Liver (tissue), 9 donors: ENCODE measurements around the gene PLCD3. TPM values are rescaled to one million over a fixed set of nuclear protein-coding genes. Genes with fewer than 3 reads are reported as not detected.

Source experiments
- DNase-seq: peaks from one replicate; pipeline ENCODE4 v3.0.0-alpha.2; 2017; ENCODE audit warnings: low spot score
- H3K27ac ChIP-seq, 2 donors: one replicate each; pipeline ENCODE4 v1.7.0; 2013; ENCODE audit warnings: inconsistent platforms in 2 of 2, low read length in 2 of 2, control low read depth in 1 of 2, low read depth in 1 of 2, mild to moderate bottlenecking in 1 of 2
- H3K27me3 ChIP-seq, 4 donors: one replicate each; pipeline versions ENCODE4 v1.6.1 to v1.7.0; 2013; ENCODE audit warnings: low read length in 3 of 4, inconsistent platforms in 1 of 4, mild to moderate bottlenecking in 1 of 4, moderate library complexity in 1 of 4; ENCODE audit not compliant: control insufficient read depth in 4 of 4, insufficient read depth in 4 of 4
- H3K36me3 ChIP-seq, 4 donors: one replicate each; pipeline versions ENCODE4 v1.6.1 to v1.7.0; 2013; ENCODE audit warnings: low read length in 3 of 4, mild to moderate bottlenecking in 3 of 4, low read depth in 1 of 4, moderate library complexity in 1 of 4; ENCODE audit not compliant: control insufficient read depth in 4 of 4, insufficient read depth in 3 of 4
- H3K4me1 ChIP-seq, 4 donors: one replicate each; pipeline versions ENCODE4 v1.6.1 to v1.7.0; 2013; ENCODE audit warnings: low read length in 3 of 4, mild to moderate bottlenecking in 3 of 4, moderate library complexity in 1 of 4; ENCODE audit not compliant: control insufficient read depth in 4 of 4, insufficient read depth in 4 of 4
- H3K4me3 ChIP-seq, 3 donors: one replicate each; pipeline versions ENCODE4 v1.6.1 to v1.7.0; 2013; ENCODE audit warnings: low read length in 3 of 3, control low read depth in 1 of 3, low read depth in 1 of 3, mild to moderate bottlenecking in 1 of 3
- H3K9ac ChIP-seq, 2 donors: one replicate each; pipeline ENCODE4 v1.7.0; 2013; ENCODE audit warnings: low read length in 2 of 2, mild to moderate bottlenecking in 2 of 2, moderate library complexity in 2 of 2, control low read depth in 1 of 2, low read depth in 1 of 2
- H3K9me3 ChIP-seq, 4 donors: one replicate each; pipeline versions ENCODE4 v1.6.1 to v1.7.0; 2013; ENCODE audit warnings: low read length in 3 of 4; ENCODE audit not compliant: control insufficient read depth in 4 of 4
- EGR1 ChIP-seq, 2 donors: IDR thresholded peaks; 2 replicates each; pipeline ENCODE4 v1.6.1; 2016 to 2018; ENCODE audit warnings: antibody characterized with exemption in 2 of 2, low read depth in 2 of 2
- FOXA1 ChIP-seq: IDR thresholded peaks from 2 replicates; pipeline ENCODE4 v1.6.1; 2016; ENCODE audit warnings: antibody characterized with exemption
- FOXA2 ChIP-seq: IDR thresholded peaks from 2 replicates; pipeline ENCODE4 v1.6.1; 2016; ENCODE audit warnings: antibody characterized with exemption
- GABPA ChIP-seq, 2 donors: IDR thresholded peaks in 1 of 2; conservative IDR thresholded peaks in 1 of 2; 2 replicates each; pipeline ENCODE4 v1.6.1; 2016; ENCODE audit warnings: antibody characterized with exemption in 2 of 2, mild to moderate bottlenecking in 1 of 2, moderate library complexity in 1 of 2
- HNF4A ChIP-seq, 2 donors: conservative IDR thresholded peaks; 2 replicates each; pipeline ENCODE4 v1.6.1; 2016; ENCODE audit warnings: antibody characterized with exemption in 2 of 2, mild to moderate bottlenecking in 2 of 2
- HNF4G ChIP-seq: IDR thresholded peaks from 2 replicates; pipeline ENCODE4 v1.6.1; 2016; ENCODE audit warnings: antibody characterized with exemption
- JUND ChIP-seq, 2 donors: IDR thresholded peaks; 2 replicates each; pipeline ENCODE4 v1.6.1; 2016; ENCODE audit warnings: antibody characterized with exemption in 2 of 2
- RAD21 ChIP-seq, 2 donors: IDR thresholded peaks; 2 replicates each; pipeline ENCODE4 v1.6.1; 2016; ENCODE audit warnings: antibody characterized with exemption in 2 of 2, mild to moderate bottlenecking in 2 of 2
- RXRA ChIP-seq, 2 donors: IDR thresholded peaks; 2 replicates each; pipeline ENCODE4 v1.6.1; 2017 to 2018; ENCODE audit warnings: antibody characterized with exemption in 2 of 2, mild to moderate bottlenecking in 1 of 2
- SP1 ChIP-seq: IDR thresholded peaks from 2 replicates; pipeline ENCODE4 v1.6.1; 2018; ENCODE audit warnings: antibody characterized with exemption, mild to moderate bottlenecking
- TAF1 ChIP-seq: conservative IDR thresholded peaks from 2 replicates; pipeline ENCODE4 v1.6.1; 2016; ENCODE audit warnings: antibody characterized with exemption, mild to moderate bottlenecking
- YY1 ChIP-seq: IDR thresholded peaks from 2 replicates; pipeline ENCODE4 v1.6.1; 2016; ENCODE audit warnings: antibody characterized with exemption, mild to moderate bottlenecking
- WGBS: extraction: QIAGEN DNeasy Blood & Tissue Kit; methylation state at CpG from one replicate; pipeline ENCODE4 v1.1.7; 2013; 5-methylcytosine and 5-hydroxymethylcytosine counted together
- polyA plus RNA-seq, 2 donors: library from polyadenylated mRNA; stranded (reverse) in 1 of 2; unstranded in 1 of 2; fragments of 200-250 nt in 1 of 2; fragments of >200 nt in 1 of 2; fragmentation: Nextera tagmentation in 1 of 2; extraction: Ambion mirVana in 1 of 2; gene quantifications; one replicate each; pipeline versions ENCODE4 v1.2.1 to v1.2.3, GENCODE V29; 2013 to 2015
- total RNA-seq, 2 donors: library from RNA; depleted of rRNA; stranded (reverse); fragments of >200 nt; gene quantifications; one replicate each; pipeline ENCODE4 v1.2.3, GENCODE V29; 2014
- TF ChIP-seq, protein P1 (sequence below): IDR thresholded peaks from 2 replicates; pipeline ENCODE4 v1.6.1; 2016; ENCODE audit warnings: antibody characterized with exemption, mild to moderate bottlenecking
- TF ChIP-seq, protein P2 (sequence below): IDR thresholded peaks from 2 replicates; pipeline ENCODE4 v1.6.1; 2016; ENCODE audit warnings: antibody characterized with exemption
- TF ChIP-seq, protein P3 (sequence below): IDR thresholded peaks from 2 replicates; pipeline ENCODE4 v1.6.1; 2016; ENCODE audit warnings: antibody characterized with exemption
- TF ChIP-seq, protein P4 (sequence below): fragments of 150-350 bp; IDR thresholded peaks from 2 replicates; pipeline ENCODE4 v1.5.1; 2017; ENCODE audit warnings: improper control_type of control experiment, low read depth, low read length; ENCODE audit not compliant: missing input control
- TF ChIP-seq, protein P5 (sequence below): IDR thresholded peaks from 2 replicates; pipeline ENCODE4 v1.6.1; 2016; ENCODE audit warnings: antibody characterized with exemption
- donor health status: healthy.
- donor health status: healthy.
- donor health status: healthy.
- donor health status: healthy.
- donor health status: healthy.

The PLCD3 gene
- total and polyA plus RNA-seq, 4 donors: 0.28 to 2.3 (median 1.4) TPM

DNA sequence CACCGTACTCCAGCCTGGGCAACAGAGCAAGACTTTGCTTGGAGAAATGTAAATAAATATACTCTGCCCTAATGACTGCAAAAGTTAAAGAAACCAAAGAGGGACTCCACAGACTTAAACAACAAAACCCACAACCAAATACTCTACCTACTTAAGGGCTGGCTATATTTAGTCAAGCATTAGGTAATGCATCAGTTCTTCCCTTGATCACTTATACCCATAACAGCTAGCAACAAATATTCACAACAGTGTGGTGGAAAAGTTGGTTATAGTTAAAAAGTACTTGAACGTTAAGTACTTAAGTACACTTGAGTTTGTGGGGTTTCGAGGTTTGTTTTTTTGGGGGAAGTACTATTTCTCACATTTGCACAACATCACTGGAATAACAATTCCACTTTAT lies 23.9 kb upstream of the PLCD3 start:
- H3K27ac ChIP-seq: no peak overlapping the region
- H3K4me1 ChIP-seq: peaks cover 5 to 31% (median 29%) of the 10 kb centered on the region in 4 donors
- TF ChIP-seq, protein P1, sequence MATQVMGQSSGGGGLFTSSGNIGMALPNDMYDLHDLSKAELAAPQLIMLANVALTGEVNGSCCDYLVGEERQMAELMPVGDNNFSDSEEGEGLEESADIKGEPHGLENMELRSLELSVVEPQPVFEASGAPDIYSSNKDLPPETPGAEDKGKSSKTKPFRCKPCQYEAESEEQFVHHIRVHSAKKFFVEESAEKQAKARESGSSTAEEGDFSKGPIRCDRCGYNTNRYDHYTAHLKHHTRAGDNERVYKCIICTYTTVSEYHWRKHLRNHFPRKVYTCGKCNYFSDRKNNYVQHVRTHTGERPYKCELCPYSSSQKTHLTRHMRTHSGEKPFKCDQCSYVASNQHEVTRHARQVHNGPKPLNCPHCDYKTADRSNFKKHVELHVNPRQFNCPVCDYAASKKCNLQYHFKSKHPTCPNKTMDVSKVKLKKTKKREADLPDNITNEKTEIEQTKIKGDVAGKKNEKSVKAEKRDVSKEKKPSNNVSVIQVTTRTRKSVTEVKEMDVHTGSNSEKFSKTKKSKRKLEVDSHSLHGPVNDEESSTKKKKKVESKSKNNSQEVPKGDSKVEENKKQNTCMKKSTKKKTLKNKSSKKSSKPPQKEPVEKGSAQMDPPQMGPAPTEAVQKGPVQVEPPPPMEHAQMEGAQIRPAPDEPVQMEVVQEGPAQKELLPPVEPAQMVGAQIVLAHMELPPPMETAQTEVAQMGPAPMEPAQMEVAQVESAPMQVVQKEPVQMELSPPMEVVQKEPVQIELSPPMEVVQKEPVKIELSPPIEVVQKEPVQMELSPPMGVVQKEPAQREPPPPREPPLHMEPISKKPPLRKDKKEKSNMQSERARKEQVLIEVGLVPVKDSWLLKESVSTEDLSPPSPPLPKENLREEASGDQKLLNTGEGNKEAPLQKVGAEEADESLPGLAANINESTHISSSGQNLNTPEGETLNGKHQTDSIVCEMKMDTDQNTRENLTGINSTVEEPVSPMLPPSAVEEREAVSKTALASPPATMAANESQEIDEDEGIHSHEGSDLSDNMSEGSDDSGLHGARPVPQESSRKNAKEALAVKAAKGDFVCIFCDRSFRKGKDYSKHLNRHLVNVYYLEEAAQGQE: no peak
- no peak for TF ChIP-seq YY1
- TF ChIP-seq, protein P2, sequence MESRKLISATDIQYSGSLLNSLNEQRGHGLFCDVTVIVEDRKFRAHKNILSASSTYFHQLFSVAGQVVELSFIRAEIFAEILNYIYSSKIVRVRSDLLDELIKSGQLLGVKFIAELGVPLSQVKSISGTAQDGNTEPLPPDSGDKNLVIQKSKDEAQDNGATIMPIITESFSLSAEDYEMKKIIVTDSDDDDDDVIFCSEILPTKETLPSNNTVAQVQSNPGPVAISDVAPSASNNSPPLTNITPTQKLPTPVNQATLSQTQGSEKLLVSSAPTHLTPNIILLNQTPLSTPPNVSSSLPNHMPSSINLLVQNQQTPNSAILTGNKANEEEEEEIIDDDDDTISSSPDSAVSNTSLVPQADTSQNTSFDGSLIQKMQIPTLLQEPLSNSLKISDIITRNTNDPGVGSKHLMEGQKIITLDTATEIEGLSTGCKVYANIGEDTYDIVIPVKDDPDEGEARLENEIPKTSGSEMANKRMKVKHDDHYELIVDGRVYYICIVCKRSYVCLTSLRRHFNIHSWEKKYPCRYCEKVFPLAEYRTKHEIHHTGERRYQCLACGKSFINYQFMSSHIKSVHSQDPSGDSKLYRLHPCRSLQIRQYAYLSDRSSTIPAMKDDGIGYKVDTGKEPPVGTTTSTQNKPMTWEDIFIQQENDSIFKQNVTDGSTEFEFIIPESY: no peak
- no peak for TF ChIP-seq FOXA1
- TF ChIP-seq JUND (IDR thresholded peaks at IDR 0.05): no peak
- TF ChIP-seq, protein P3, sequence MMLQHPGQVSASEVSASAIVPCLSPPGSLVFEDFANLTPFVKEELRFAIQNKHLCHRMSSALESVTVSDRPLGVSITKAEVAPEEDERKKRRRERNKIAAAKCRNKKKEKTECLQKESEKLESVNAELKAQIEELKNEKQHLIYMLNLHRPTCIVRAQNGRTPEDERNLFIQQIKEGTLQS: no peak
- no peak for TF ChIP-seq HNF4G
- no peak for TF ChIP-seq SP1
- TF ChIP-seq HNF4A (conservative IDR thresholded peaks at IDR 0.05): no peak
- no peak for TF ChIP-seq FOXA2
- TF ChIP-seq, protein P4, sequence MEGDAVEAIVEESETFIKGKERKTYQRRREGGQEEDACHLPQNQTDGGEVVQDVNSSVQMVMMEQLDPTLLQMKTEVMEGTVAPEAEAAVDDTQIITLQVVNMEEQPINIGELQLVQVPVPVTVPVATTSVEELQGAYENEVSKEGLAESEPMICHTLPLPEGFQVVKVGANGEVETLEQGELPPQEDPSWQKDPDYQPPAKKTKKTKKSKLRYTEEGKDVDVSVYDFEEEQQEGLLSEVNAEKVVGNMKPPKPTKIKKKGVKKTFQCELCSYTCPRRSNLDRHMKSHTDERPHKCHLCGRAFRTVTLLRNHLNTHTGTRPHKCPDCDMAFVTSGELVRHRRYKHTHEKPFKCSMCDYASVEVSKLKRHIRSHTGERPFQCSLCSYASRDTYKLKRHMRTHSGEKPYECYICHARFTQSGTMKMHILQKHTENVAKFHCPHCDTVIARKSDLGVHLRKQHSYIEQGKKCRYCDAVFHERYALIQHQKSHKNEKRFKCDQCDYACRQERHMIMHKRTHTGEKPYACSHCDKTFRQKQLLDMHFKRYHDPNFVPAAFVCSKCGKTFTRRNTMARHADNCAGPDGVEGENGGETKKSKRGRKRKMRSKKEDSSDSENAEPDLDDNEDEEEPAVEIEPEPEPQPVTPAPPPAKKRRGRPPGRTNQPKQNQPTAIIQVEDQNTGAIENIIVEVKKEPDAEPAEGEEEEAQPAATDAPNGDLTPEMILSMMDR: no peak
- TF ChIP-seq, protein P5, sequence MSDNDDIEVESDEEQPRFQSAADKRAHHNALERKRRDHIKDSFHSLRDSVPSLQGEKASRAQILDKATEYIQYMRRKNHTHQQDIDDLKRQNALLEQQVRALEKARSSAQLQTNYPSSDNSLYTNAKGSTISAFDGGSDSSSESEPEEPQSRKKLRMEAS: no peak
- no peaks in the 10 kb centered on the region for H3K27me3 ChIP-seq
- no peaks in the 10 kb centered on the region for H3K9me3 ChIP-seq
- 93% methylated on average over 3 of the region's 3 CpGs for WGBS
- no peak overlapping the region for H3K9ac ChIP-seq
- H3K36me3 ChIP-seq: peaks cover 0 to 3% (median 0%) of the 10 kb centered on the region in 4 donors
- no peak for DNase-seq
- no peak overlapping the region for H3K4me3 ChIP-seq

DNA sequence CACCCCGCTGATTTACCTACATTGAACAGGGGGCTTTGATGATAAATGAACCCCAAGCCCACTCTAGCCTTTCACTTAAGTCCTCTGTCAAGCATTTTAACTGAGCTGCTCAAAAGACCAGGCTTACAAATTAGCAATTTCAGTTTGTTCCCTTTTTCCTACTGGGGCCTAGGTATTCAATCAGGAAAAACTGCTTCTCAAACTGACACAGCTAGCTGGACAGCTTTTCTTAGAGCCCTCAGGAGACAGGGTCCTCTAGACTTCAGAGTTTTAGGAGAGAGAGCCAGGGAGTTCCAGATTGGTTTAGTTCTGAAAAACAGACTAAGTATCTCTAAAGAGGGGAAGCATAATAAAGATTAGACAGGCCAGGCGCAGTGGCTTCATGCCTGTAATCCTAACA lies 23.2 kb upstream of the PLCD3 start:
- H3K4me1 ChIP-seq: peaks cover 5 to 38% (median 35%) of the 10 kb centered on the region in 4 donors
- H3K27ac ChIP-seq: no peak overlapping the region
- WGBS: 98% methylated on average over 2 of the region's 2 CpGs
- TF ChIP-seq GABPA (IDR thresholded peaks at IDR 0.05 in 1 of 2, conservative IDR thresholded peaks at IDR 0.05 in 1 of 2): no peak
- TF ChIP-seq HNF4G: no peak
- no peak for TF ChIP-seq RAD21 (IDR thresholded peaks at IDR 0.05)
- no peak for TF ChIP-seq SP1
- TF ChIP-seq, protein P1: no peak
- no peak for TF ChIP-seq FOXA1
- TF ChIP-seq YY1: no peak
- TF ChIP-seq RXRA (IDR thresholded peaks at IDR 0.05): no peak
- no peak for TF ChIP-seq HNF4A (conservative IDR thresholded peaks at IDR 0.05)
- TF ChIP-seq EGR1 (IDR thresholded peaks at IDR 0.05; ENCODE audit: low read depth in 2 of 2): no peak
- TF ChIP-seq, protein P4: no peak
- TF ChIP-seq TAF1: no peak
- no peak for TF ChIP-seq FOXA2
- TF ChIP-seq, protein P5: no peak

More for the DNA sequence above, 23.2 kb upstream of the PLCD3 start:
- no peak for DNase-seq
- no peak overlapping the region for H3K9ac ChIP-seq
- H3K4me3 ChIP-seq: no peak overlapping the region
- H3K27me3 ChIP-seq: no peaks in the 10 kb centered on the region
- H3K36me3 ChIP-seq: peaks cover 0 to 3% (median 0%) of the 10 kb centered on the region in 4 donors
- H3K9me3 ChIP-seq: no peaks in the 10 kb centered on the region
